ENCODE data around the gene BBIP1. TPM values are rescaled to one million over a fixed set of nuclear protein-coding genes. Genes with fewer than 3 reads are reported as not detected.

Gene BBIP1
- total and polyA plus RNA-seq, 5 donors, result 24.5 to 30.0 (median 26.9) TPM

- Histone ChIP-seq H3K4me3 (ENCODE audit: low read length) (no peak overlapping the region), H3K27me3 (ENCODE audit: control insufficient read depth, insufficient read depth) (no peaks in the 10 kb centered on the region), H3K27ac (ENCODE audit: low read length) (no peak overlapping the region), H3K9me3 (ENCODE audit: control insufficient read depth, low read length) (no peaks in the 10 kb centered on the region), H3K4me1 (ENCODE audit: control insufficient read depth, insufficient read depth, low read length) (no peaks in the 10 kb centered on the region)
- peak; percentile 63 to 75 for ATAC-seq
- 65% methylated on average over 9 of the region's 9 CpGs for WGBS
- DNase-seq, result no peak
- intact Hi-C loops (cut with DNase I), result no loop called here
Measured at GRCh38 chr10:110881247-110881646, 37.7 kb downstream of the BBIP1 start.

GRCh38 chr10:110880012-110880411 is 39.0 kb downstream of the BBIP1 start:
- Histone ChIP-seq H3K27ac (ENCODE audit: low read length) (no peak overlapping the region), H3K9me3 (ENCODE audit: control insufficient read depth, low read length) (no peaks in the 10 kb centered on the region), H3K4me1 (ENCODE audit: control insufficient read depth, insufficient read depth, low read length) (peaks cover 2% of the 10 kb centered on the region), H3K27me3 (ENCODE audit: control insufficient read depth, insufficient read depth) (no peaks in the 10 kb centered on the region), H3K4me3 (ENCODE audit: low read length) (no peak overlapping the region)
- DNase-seq, result no peak
- ATAC-seq, result peak; percentile 62 to 81
- 68% methylated on average over 3 of the region's 3 CpGs for WGBS
- intact Hi-C loops (cut with DNase I), result no loop called here

GRCh38 chr10:110876788-110877187 is 42.2 kb downstream of the BBIP1 start:
- H3K27ac ChIP-seq (ENCODE audit: low read length), result no peak overlapping the region
- intact Hi-C loops (cut with DNase I), result loop anchor here in 1 of 4 donors (10.0 kb wide), 1 partner anchor 72 kb away; no protein-coding TSS in a partner anchor
- H3K4me1 ChIP-seq (ENCODE audit: control insufficient read depth, insufficient read depth, low read length), result peaks cover 2% of the 10 kb centered on the region
- WGBS, result 96% methylated on average over 1 of the region's 1 CpG
- ATAC-seq, result no peak
- H3K9me3 ChIP-seq (ENCODE audit: control insufficient read depth, low read length), result no peaks in the 10 kb centered on the region
- H3K4me3 ChIP-seq (ENCODE audit: low read length), result no peak overlapping the region
- DNase-seq, result no peak
- no peaks in the 10 kb centered on the region for H3K27me3 ChIP-seq (ENCODE audit: control insufficient read depth, insufficient read depth)

- DNase-seq, result no peak
- Histone ChIP-seq H3K27me3 (ENCODE audit: control insufficient read depth, insufficient read depth) (no peaks in the 10 kb centered on the region), H3K4me1 (ENCODE audit: control insufficient read depth, insufficient read depth, low read length) (peaks cover 2% of the 10 kb centered on the region), H3K9me3 (ENCODE audit: control insufficient read depth, low read length) (no peaks in the 10 kb centered on the region), H3K4me3 (ENCODE audit: low read length) (no peak overlapping the region), H3K27ac (ENCODE audit: low read length) (no peak overlapping the region)
- ATAC-seq, result no peak
- intact Hi-C loops (cut with DNase I), result loop anchor here in 1 of 4 donors (10.0 kb wide), 1 partner anchor 71 kb away; no protein-coding TSS in a partner anchor
- WGBS, result 81% methylated on average over 2 of the region's 2 CpGs
Measured at GRCh38 chr10:110876000-110876399, 43.0 kb downstream of the BBIP1 start.

- DNase-seq (no peak), ATAC-seq (no peak)
- no peaks in the 10 kb centered on the region for H3K27me3 ChIP-seq (ENCODE audit: control insufficient read depth, insufficient read depth)
- intact Hi-C loops (cut with DNase I), result loop anchor here in 3 of 4 donors (5.0 to 10.0 kb wide), 3 partner anchors 52 to 72 kb away; no protein-coding TSS in a partner anchor
- WGBS, result 63% methylated on average over 2 of the region's 2 CpGs
- H3K4me1 ChIP-seq (ENCODE audit: control insufficient read depth, insufficient read depth, low read length), result peaks cover 6% of the 10 kb centered on the region
- H3K27ac ChIP-seq (ENCODE audit: low read length), result no peak overlapping the region
- peak overlapping the region; percentile 89 for H3K4me3 ChIP-seq (ENCODE audit: low read length)
- no peaks in the 10 kb centered on the region for H3K9me3 ChIP-seq (ENCODE audit: control insufficient read depth, low read length)
Measured at GRCh38 chr10:110873951-110874350, 45.0 kb downstream of the BBIP1 start.

- no peaks in the 10 kb centered on the region for H3K9me3 ChIP-seq (ENCODE audit: control insufficient read depth, low read length)
- WGBS, result 2% methylated on average over 16 of the region's 16 CpGs
- H3K27ac ChIP-seq (ENCODE audit: low read length), result peak overlapping the region; percentile 65
- no peaks in the 10 kb centered on the region for H3K27me3 ChIP-seq (ENCODE audit: control insufficient read depth, insufficient read depth)
- H3K4me3 ChIP-seq (ENCODE audit: low read length), result peak overlapping the region; percentile 89
- ATAC-seq (no peak), DNase-seq (no peak)
- intact Hi-C loops (cut with DNase I), result loop anchor here in 3 of 4 donors (5.0 to 10.0 kb wide), 3 partner anchors 51 to 71 kb away; no protein-coding TSS in a partner anchor
- H3K4me1 ChIP-seq (ENCODE audit: control insufficient read depth, insufficient read depth, low read length), result peaks cover 6% of the 10 kb centered on the region
Measured at GRCh38 chr10:110872984-110873923, 45.7 kb downstream of the BBIP1 start.

GRCh38 chr10:110872145-110872983 is 46.6 kb downstream of the BBIP1 start:
- intact Hi-C loops (cut with DNase I), result loop anchor here in 3 of 4 donors (5.0 to 10.0 kb wide), 3 partner anchors 50 to 70 kb away; no protein-coding TSS in a partner anchor
- Histone ChIP-seq H3K27me3 (ENCODE audit: control insufficient read depth, insufficient read depth) (no peaks in the 10 kb centered on the region), H3K4me1 (ENCODE audit: control insufficient read depth, insufficient read depth, low read length) (peaks cover 6% of the 10 kb centered on the region), H3K4me3 (ENCODE audit: low read length) (peak overlapping the region; percentile 89), H3K27ac (ENCODE audit: low read length) (peak overlapping the region; percentile 65), H3K9me3 (ENCODE audit: control insufficient read depth, low read length) (no peaks in the 10 kb centered on the region)
- peak; percentile 72 to 90 (median 89) for DNase-seq
- under 1% methylated on average over 70 of the region's 70 CpGs for WGBS
- peak; percentile 83 to 85 for ATAC-seq

GRCh38 chr10:110871298-110872084 is 47.5 kb downstream of the BBIP1 start, which contains the start of gene PDCD4:
Gene PDCD4 (plus strand): TSS chr10:110871928. CDS start chr10:110876028, 4,100 bp downstream.
- ATAC-seq (peak; percentile 97), DNase-seq (peak; percentile 100)
- H3K4me3 ChIP-seq (ENCODE audit: low read length), result peak within 1 kb of the TSS; percentile 89
- H3K27me3 ChIP-seq (ENCODE audit: control insufficient read depth, insufficient read depth), result no peaks in the 10 kb centered on the region
- no peaks in the 10 kb centered on the region for H3K9me3 ChIP-seq (ENCODE audit: control insufficient read depth, low read length)
- under 1% methylated on average over 47 of the region's 47 CpGs for WGBS
- H3K27ac ChIP-seq (ENCODE audit: low read length), result peak within 1 kb of the TSS; percentile 95
- H3K4me1 ChIP-seq (ENCODE audit: control insufficient read depth, insufficient read depth, low read length), result peaks cover 6% of the 10 kb centered on the region
- intact Hi-C loops (cut with DNase I), result loop anchor here in 3 of 4 donors (5.0 to 10.0 kb wide), 3 partner anchors 49 to 69 kb away; no protein-coding TSS in a partner anchor

- Histone ChIP-seq H3K4me1 (ENCODE audit: control insufficient read depth, insufficient read depth, low read length) (peaks cover 5% of the 10 kb centered on the region), H3K4me3 (ENCODE audit: low read length) (peak overlapping the region; percentile 89), H3K9me3 (ENCODE audit: control insufficient read depth, low read length) (no peaks in the 10 kb centered on the region), H3K27me3 (ENCODE audit: control insufficient read depth, insufficient read depth) (no peaks in the 10 kb centered on the region), H3K27ac (ENCODE audit: low read length) (peak overlapping the region; percentile 95)
- peak in 1 of 2 donors; percentile 3 for ATAC-seq
- DNase-seq, result peak in 1 of 3 donors; percentile 72
- 48% methylated on average over 13 of the region's 13 CpGs for WGBS
- intact Hi-C loops (cut with DNase I), result loop anchor here in 3 of 4 donors (5.0 to 10.0 kb wide), 3 partner anchors 49 to 69 kb away; no protein-coding TSS in a partner anchor
Measured at GRCh38 chr10:110870823-110871297, 48.1 kb downstream of the BBIP1 start.

- no peak overlapping the region for H3K4me3 ChIP-seq (ENCODE audit: low read length)
- peaks cover 8% of the 10 kb centered on the region for H3K4me1 ChIP-seq (ENCODE audit: control insufficient read depth, insufficient read depth, low read length)
- DNase-seq (no peak), ATAC-seq (no peak)
- H3K27ac ChIP-seq (ENCODE audit: low read length), result no peak overlapping the region
- intact Hi-C loops (cut with DNase I), result no loop called here
- H3K27me3 ChIP-seq (ENCODE audit: control insufficient read depth, insufficient read depth), result no peaks in the 10 kb centered on the region
- no peaks in the 10 kb centered on the region for H3K9me3 ChIP-seq (ENCODE audit: control insufficient read depth, low read length)
- WGBS, result 65% methylated on average over 6 of the region's 6 CpGs
Measured at GRCh38 chr10:110868981-110869380, 50.0 kb downstream of the BBIP1 start.

Data from right cardiac atrium (tissue), 5 donors.